K562 (cell line): Measurements from ENCODE around the gene HUS1. TPM values are rescaled to one million over a fixed set of nuclear protein-coding genes. Genes with fewer than 3 reads are reported as not detected.

Source experiments
- ATAC-seq: fragments of 200-7000 bp; cut with Tn5 transposase; 3 replicates; pipeline ENCODE4 v1.9.1; 2020; ENCODE audit warnings: moderate library complexity
- BruUV-seq: library from RNA; stranded (reverse); fragments of 400-500 nt; replicated peaks from 2 replicates; lab custom pipeline; 2021; lab: Mats Ljungman, UMichigan
- CTCF ChIA-PET: fragments of 300-600 bp; formaldehyde crosslinking; extraction: SDS; loops from one replicate; lab custom pipeline; 2021; ENCODE audit warnings: low intra/inter-chr PET ratio; lab: Yijun Ruan, JAX
- POLR2A ChIA-PET: fragments of 300-600, 350-650 bp; sonication (Branson Sonifier 250); formaldehyde crosslinking; extraction: SDS; loops from one replicate; lab custom pipeline; 2021; ENCODE audit warnings: antibody characterized with exemption, inconsistent platforms; lab: Yijun Ruan, JAX
- DNase-seq, 4 experiments: peaks; one replicate each; pipeline versions ENCODE4 v3.0.0 to v3.0.0-alpha.2; 2011 to 2018; ENCODE audit warnings: low spot score in 3 of 4, mixed read lengths in 3 of 4; ENCODE audit errors: extremely low read depth in 1 of 4
- FAIRE-seq: peaks from 2 replicates; lab custom pipeline; 2011; peaks lifted over from hg19 to GRCh38; lab: Jason Lieb, UNC
- H2AFZ ChIP-seq: 2 replicates; pipeline ENCODE4 v1.6.0; 2011; ENCODE audit warnings: low read depth, low read length, control low read depth, inconsistent platforms
- H3K27ac ChIP-seq: fragments of 200-600 bp; 3 replicates; pipeline ENCODE4 v1.8.0; 2011; ENCODE audit warnings: low read depth, mild to moderate bottlenecking, control low read depth, inconsistent platforms, low read length, moderate library complexity, mixed read lengths; ENCODE audit errors: extremely low read depth
- H3K27me3 ChIP-seq, 2 experiments: fragments of 300-600 bp in 1 of 2; 2 replicates in 1 of 2; 3 replicates in 1 of 2; pipeline versions ENCODE4 v1.6.0 to v1.8.0; 2011; ENCODE audit warnings: inconsistent platforms in 2 of 2, low read length in 2 of 2, mild to moderate bottlenecking in 1 of 2, mixed read lengths in 1 of 2, moderate library complexity in 1 of 2; ENCODE audit not compliant: control insufficient read depth in 2 of 2, insufficient read depth in 2 of 2
- H3K36me3 ChIP-seq: fragments of 300-600 bp; 3 replicates; pipeline ENCODE4 v1.8.0; 2011; ENCODE audit warnings: mild to moderate bottlenecking, low read length, inconsistent platforms; ENCODE audit not compliant: control insufficient read depth, insufficient read depth
- H3K4me1 ChIP-seq, 2 experiments: fragments of 200-600 bp in 1 of 2; replicated peaks in 1 of 2; 2 replicates in 1 of 2; 3 replicates in 1 of 2; pipeline versions ENCODE4 v1.5.1 to v1.8.0; 2011; ENCODE audit warnings: inconsistent platforms in 2 of 2, low read length in 2 of 2, mild to moderate bottlenecking in 1 of 2, mixed read lengths in 1 of 2, moderate library complexity in 1 of 2; ENCODE audit not compliant: control insufficient read depth in 2 of 2, insufficient read depth in 2 of 2
- H3K4me2 ChIP-seq: 2 replicates; pipeline ENCODE4 v1.6.1; 2011; ENCODE audit warnings: low read length, control low read depth, inconsistent platforms, mixed read lengths; ENCODE audit not compliant: insufficient read depth
- H3K4me3 ChIP-seq: fragments of 200-600 bp; sonication (generic), shearing (Covaris generic); 2 replicates; pipeline ENCODE4 v1.5.1; 2016; ENCODE audit warnings: control low read depth, inconsistent platforms
- H3K79me2 ChIP-seq: fragments of 200-600 bp; 3 replicates; pipeline ENCODE4 v1.8.0; 2011; ENCODE audit warnings: low read length, inconsistent platforms; ENCODE audit not compliant: control insufficient read depth, insufficient read depth
- H3K9ac ChIP-seq, 2 experiments: 2 replicates each; pipeline versions ENCODE4 v1.6.0 to v1.6.1; 2011; ENCODE audit warnings: low read depth in 2 of 2, low read length in 2 of 2, control low read depth in 1 of 2, inconsistent platforms in 1 of 2, mild to moderate bottlenecking in 1 of 2, mixed read lengths in 1 of 2; ENCODE audit not compliant: insufficient read depth in 1 of 2
- H3K9me1 ChIP-seq: one replicate; pipeline ENCODE4 v1.6.0; 2011; ENCODE audit warnings: inconsistent platforms, mild to moderate bottlenecking, low read length, moderate library complexity; ENCODE audit not compliant: control insufficient read depth, insufficient read depth
- H3K9me3 ChIP-seq: replicated peaks from 2 replicates; pipeline ENCODE4 v1.5.1; 2011; ENCODE audit warnings: low read depth, low read length, inconsistent platforms; ENCODE audit not compliant: control insufficient read depth, insufficient read depth
- H4K20me1 ChIP-seq: replicated peaks from 2 replicates; pipeline ENCODE4 v1.6.1; 2011; ENCODE audit warnings: low read length, inconsistent platforms, mixed read lengths; ENCODE audit not compliant: control insufficient read depth, insufficient read depth
- ARID1B ChIP-seq: fragments of 450-650 bp; IDR thresholded peaks from 2 replicates; pipeline ENCODE4 v1.6.1; 2016; ENCODE audit warnings: antibody characterized with exemption, mild to moderate bottlenecking, inconsistent platforms
- ARID2 ChIP-seq: fragments of 450-650 bp; IDR thresholded peaks from 2 replicates; pipeline ENCODE4 v1.6.1; 2017; ENCODE audit warnings: antibody characterized with exemption, mild to moderate bottlenecking
- CC2D1A ChIP-seq: fragments of 450-650 bp; IDR thresholded peaks from 2 replicates; pipeline ENCODE4 v1.6.1; 2017; ENCODE audit warnings: mild to moderate bottlenecking
- RAD21 ChIP-seq, 2 experiments: fragments of 250-450 bp in 1 of 2; fragments of 450-650 bp in 1 of 2; sonication (Bioruptor Pico) in 1 of 2; formaldehyde crosslinking in 1 of 2; IDR thresholded peaks in 1 of 2; conservative IDR thresholded peaks in 1 of 2; 2 replicates each; pipeline versions ENCODE4 v1.4.0 to v1.8.0; 2020 to 2022; ENCODE audit warnings: mild to moderate bottlenecking in 2 of 2, moderate library complexity in 1 of 2
- SMC3 ChIP-seq: conservative IDR thresholded peaks from 2 replicates; pipeline ENCODE4 v1.6.1; 2011; ENCODE audit warnings: low read depth, low read length, improper control_type of control experiment; ENCODE audit not compliant: insufficient read depth
- WGBS: fragments of 100-300 bp; shearing (Covaris generic); methylation state at CpG from one replicate; pipeline ENCODE4 v1.1.6; 2016; ENCODE audit warnings: low coverage, mixed read lengths; ENCODE audit not compliant: insufficient coverage; ENCODE audit errors: missing lambda C conversion rate; 5-methylcytosine and 5-hydroxymethylcytosine counted together
- in situ Hi-C: fragments of 300-500 bp; cut with MboI; formaldehyde crosslinking; loops from 4 replicates; pipeline ENCODE4 v1.15.0; 2018; ENCODE audit warnings: inconsistent platforms, mixed read lengths
- intact Hi-C: fragments of 100-400 bp; cut with micrococcal nuclease; formaldehyde crosslinking; loops from 2 replicates; pipeline ENCODE4 v1.14.2; 2022
- polyA plus RNA-seq, 8 experiments: library from polyadenylated mRNA; depleted of rRNA in 4 of 8; stranded (reverse) in 5 of 8; unstranded in 3 of 8; fragments of >200 nt; fragmentation: Nextera tagmentation in 2 of 8; fragmentation: Illumina TruSeq in 1 of 8; extraction: Ambion mirVana in 2 of 8; extraction: Trizol in 1 of 8; gene quantifications; 2 replicates each; pipeline versions ENCODE4 v1.2.1 to v1.2.3, GENCODE V29; 2011 to 2014; ENCODE audit warnings: inconsistent platforms in 1 of 8, missing spikeins in 1 of 8
- total RNA-seq, 7 experiments: library from RNA; depleted of rRNA in 6 of 7; stranded (reverse); fragments of >200 nt in 6 of 7; fragmentation: Illumina TruSeq in 2 of 7; extraction: Trizol in 2 of 7; gene quantifications; 2 replicates each; pipeline versions ENCODE4 v1.2.1 to v1.2.3, GENCODE V29; 2011 to 2021; ENCODE audit warnings: low replicate concordance in 1 of 7
- TF ChIP-seq, protein P1 (sequence below): fragments of 450-650 bp; formaldehyde crosslinking; IDR thresholded peaks from 2 replicates; pipeline ENCODE4 v1.4.0; 2020; ENCODE audit warnings: mild to moderate bottlenecking, moderate library complexity
- TF ChIP-seq, protein P2 (sequence below): IDR thresholded peaks from 3 replicates; pipeline ENCODE4 v1.6.1; 2011; ENCODE audit warnings: borderline replicate concordance, mild to moderate bottlenecking; ENCODE audit not compliant: insufficient read length, insufficient read depth
- TF ChIP-seq, protein P3 (sequence below), 3 experiments: IDR thresholded peaks in 2 of 3; conservative IDR thresholded peaks in 1 of 3; 2 replicates each; pipeline ENCODE4 v1.5.1; 2011 to 2012; ENCODE audit warnings: low read length in 3 of 3, mild to moderate bottlenecking in 3 of 3, control low read depth in 2 of 3, improper control_type of control experiment in 1 of 3, inconsistent platforms in 1 of 3, low read depth in 1 of 3, mixed read lengths in 1 of 3, moderate library complexity in 1 of 3; ENCODE audit not compliant: insufficient read depth in 2 of 3

Gene HUS1
- total and polyA plus RNA-seq, 9 of the 15 experiments (the other 6 are each of a cell fraction or from before 2014, with no cell fraction given): 11.5 to 27.0 (median 16.5) TPM

DNA sequence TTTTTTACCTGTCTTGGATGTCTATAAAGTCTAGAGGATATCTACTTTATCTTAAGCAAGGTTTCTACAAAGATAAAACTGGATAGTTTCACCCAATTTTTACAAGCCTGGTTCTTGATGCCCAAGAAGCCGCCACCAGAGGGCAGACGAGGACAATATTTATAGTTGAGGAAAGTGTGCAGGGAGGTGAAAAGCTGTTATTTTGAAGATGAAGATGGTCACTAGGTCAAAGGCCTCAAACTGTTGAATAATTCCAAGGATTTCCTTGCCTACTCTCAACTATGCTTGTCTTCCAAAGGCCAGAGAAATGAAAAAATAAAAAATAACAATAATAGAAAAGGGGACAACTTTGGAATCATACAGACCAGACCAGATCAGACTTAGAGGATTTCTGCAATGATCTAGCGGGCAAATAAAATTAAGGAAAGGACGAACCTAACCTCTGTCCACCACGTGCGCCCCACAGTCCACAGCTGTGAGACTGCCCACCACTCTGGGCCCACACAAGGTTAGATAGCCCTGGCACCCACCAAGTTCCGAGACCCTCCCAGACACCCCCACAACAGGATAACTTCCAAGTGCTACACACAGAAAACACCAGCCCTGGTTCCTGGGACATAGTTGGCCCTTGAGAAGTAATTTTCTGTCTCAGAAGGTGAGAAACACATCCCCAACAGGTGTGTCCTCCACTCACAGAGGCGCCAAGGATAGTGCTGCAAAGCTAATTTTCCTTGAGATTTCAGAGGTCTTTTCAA, 34.0 kb downstream of the HUS1 start:
- Histone ChIP-seq H3K27ac (no peak overlapping the region), H2AFZ (no peak overlapping the region), H3K4me3 (no peak overlapping the region), H3K36me3 (no peaks in the 10 kb centered on the region), H3K4me1 (no peaks in the 10 kb centered on the region; a peak in 1 of 5 replicates), H3K79me2 (no peaks in the 10 kb centered on the region), H3K9ac (no peak overlapping the region), H3K27me3 (peaks cover 10 to 45% of the 10 kb centered on the region in 2 experiments; a peak in 4 of 5 replicates), H4K20me1 (no peaks in the 10 kb centered on the region; the same call in none of the 2 replicates), H3K9me3 (no peaks in the 10 kb centered on the region), H3K9me1 (no peaks in the 10 kb centered on the region), H3K4me2 (no peak overlapping the region)
- DNase-seq (peak; percentile 42 to 79 (median 48)), FAIRE-seq (peak; percentile 82), ATAC-seq (peak; percentile 85)
- in situ Hi-C loops: no loop called here
- ChIA-PET POLR2A (interaction anchor here (0.8 to 1.2 kb wide), 2 partner anchors 19 to 163 kb away, joined by 3 read pairs; no protein-coding TSS in a partner anchor), CTCF (interaction anchor here (1.1 to 3.0 kb wide), 4 partner anchors 22 to 209 kb away, joined by 3 to 39 read pairs (median 8); no protein-coding TSS in a partner anchor)
- no TSS peak for BruUV-seq
- intact Hi-C loops: loop anchor here (1.0 to 5.0 kb wide), 3 partner anchors 165 to 1907 kb away; no protein-coding TSS in a partner anchor
- 4% methylated on average over 8 of the region's 8 CpGs for WGBS
- TF ChIP-seq SMC3: peak; percentile 70
- TF ChIP-seq, protein P1, sequence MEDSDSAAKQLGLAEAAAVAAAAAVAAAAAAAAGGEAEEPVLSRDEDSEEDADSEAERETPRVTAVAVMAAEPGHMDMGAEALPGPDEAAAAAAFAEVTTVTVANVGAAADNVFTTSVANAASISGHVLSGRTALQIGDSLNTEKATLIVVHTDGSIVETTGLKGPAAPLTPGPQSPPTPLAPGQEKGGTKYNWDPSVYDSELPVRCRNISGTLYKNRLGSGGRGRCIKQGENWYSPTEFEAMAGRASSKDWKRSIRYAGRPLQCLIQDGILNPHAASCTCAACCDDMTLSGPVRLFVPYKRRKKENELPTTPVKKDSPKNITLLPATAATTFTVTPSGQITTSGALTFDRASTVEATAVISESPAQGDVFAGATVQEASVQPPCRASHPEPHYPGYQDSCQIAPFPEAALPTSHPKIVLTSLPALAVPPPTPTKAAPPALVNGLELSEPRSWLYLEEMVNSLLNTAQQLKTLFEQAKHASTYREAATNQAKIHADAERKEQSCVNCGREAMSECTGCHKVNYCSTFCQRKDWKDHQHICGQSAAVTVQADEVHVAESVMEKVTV (CRISPR knock-in tag): peak; percentile 81
- TF ChIP-seq, protein P2, sequence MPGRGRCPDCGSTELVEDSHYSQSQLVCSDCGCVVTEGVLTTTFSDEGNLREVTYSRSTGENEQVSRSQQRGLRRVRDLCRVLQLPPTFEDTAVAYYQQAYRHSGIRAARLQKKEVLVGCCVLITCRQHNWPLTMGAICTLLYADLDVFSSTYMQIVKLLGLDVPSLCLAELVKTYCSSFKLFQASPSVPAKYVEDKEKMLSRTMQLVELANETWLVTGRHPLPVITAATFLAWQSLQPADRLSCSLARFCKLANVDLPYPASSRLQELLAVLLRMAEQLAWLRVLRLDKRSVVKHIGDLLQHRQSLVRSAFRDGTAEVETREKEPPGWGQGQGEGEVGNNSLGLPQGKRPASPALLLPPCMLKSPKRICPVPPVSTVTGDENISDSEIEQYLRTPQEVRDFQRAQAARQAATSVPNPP: no peak
- no peak for TF ChIP-seq ARID1B
- TF ChIP-seq CC2D1A: 0 out of 2 replicates have a peak, but pooled peaks have one; percentile 11
- TF ChIP-seq, protein P3, sequence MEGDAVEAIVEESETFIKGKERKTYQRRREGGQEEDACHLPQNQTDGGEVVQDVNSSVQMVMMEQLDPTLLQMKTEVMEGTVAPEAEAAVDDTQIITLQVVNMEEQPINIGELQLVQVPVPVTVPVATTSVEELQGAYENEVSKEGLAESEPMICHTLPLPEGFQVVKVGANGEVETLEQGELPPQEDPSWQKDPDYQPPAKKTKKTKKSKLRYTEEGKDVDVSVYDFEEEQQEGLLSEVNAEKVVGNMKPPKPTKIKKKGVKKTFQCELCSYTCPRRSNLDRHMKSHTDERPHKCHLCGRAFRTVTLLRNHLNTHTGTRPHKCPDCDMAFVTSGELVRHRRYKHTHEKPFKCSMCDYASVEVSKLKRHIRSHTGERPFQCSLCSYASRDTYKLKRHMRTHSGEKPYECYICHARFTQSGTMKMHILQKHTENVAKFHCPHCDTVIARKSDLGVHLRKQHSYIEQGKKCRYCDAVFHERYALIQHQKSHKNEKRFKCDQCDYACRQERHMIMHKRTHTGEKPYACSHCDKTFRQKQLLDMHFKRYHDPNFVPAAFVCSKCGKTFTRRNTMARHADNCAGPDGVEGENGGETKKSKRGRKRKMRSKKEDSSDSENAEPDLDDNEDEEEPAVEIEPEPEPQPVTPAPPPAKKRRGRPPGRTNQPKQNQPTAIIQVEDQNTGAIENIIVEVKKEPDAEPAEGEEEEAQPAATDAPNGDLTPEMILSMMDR (IDR thresholded peaks at IDR 0.05 in 2 of 3, conservative IDR thresholded peaks at IDR 0.05 in 1 of 3; ENCODE audit: insufficient read depth in 2 of 3, low read depth in 1 of 3, low read length in 3 of 3): peak; percentile 62 to 79 (median 66)
- TF ChIP-seq RAD21 (CRISPR knock-in tag; conservative IDR thresholded peaks at IDR 0.05 in 1 of 2, IDR thresholded peaks at IDR 0.05 in 1 of 2): peak; percentile 84 to 89
- TF ChIP-seq ARID2: peak; percentile 42; the same call in 1 of the 2 replicates
